GM18870 (cell line): Measurements from ENCODE around the gene SUMO3.

Experiments used
- ATAC-seq: cut with Tn5 transposase; IDR thresholded peaks from one replicate; pipeline ENCODE4 v1.9.1; 2021; ENCODE audit warnings: moderate library complexity; ENCODE audit not compliant: unreplicated experiment

Gene SUMO3

DNA sequence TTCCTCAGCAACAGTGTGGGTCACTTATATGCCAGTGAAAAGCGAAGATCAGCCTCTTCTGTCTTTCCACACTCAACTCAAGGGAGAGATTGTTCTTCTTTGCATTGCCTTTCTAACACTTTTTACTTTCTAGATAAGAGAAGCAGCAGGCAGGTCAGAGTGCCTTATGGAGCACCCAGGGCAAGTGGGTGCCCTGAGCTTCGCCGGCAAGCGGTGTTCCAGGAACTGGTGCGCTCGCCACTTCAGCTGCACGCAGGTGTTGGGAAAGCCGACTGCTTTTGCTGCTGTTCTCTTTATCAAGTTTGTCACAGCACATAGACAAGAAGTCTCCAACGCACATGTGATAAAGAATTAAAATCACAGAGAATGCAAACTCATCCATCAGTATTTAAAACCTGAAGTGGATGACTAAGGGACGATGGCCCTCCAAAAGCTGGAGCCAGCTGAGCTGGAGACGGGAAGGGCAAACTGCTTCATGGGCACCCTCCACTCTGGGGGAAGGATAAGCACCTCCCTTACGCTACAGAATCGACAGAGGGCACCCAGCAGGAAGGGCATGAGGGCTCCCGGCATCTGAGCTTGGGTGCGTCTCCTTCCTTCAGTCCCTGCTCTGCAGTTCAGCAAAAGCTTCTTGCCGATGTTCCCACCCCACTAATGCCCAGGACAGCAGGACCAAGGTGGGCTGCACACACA is 36.9 kb downstream of the SUMO3 start:
- no peak for ATAC-seq

DNA sequence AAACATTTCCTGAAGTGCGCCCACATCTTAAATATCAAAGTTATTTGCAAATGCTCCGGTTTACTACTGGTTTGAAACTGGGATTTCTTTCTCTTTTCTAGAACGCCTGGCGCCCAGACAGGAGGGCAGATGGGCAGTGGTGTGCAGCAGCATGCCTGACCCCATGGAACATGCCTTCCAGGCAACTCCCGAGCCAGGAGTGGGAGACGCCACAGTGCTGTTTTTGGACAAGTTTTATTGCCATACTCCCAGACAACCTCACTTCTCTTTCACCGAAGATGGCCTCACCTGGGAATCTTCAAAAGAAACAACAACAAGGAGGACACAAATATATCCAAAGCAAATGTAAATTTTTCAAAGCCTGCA is 37.7 kb downstream of the SUMO3 start:
- no peak for ATAC-seq

DNA sequence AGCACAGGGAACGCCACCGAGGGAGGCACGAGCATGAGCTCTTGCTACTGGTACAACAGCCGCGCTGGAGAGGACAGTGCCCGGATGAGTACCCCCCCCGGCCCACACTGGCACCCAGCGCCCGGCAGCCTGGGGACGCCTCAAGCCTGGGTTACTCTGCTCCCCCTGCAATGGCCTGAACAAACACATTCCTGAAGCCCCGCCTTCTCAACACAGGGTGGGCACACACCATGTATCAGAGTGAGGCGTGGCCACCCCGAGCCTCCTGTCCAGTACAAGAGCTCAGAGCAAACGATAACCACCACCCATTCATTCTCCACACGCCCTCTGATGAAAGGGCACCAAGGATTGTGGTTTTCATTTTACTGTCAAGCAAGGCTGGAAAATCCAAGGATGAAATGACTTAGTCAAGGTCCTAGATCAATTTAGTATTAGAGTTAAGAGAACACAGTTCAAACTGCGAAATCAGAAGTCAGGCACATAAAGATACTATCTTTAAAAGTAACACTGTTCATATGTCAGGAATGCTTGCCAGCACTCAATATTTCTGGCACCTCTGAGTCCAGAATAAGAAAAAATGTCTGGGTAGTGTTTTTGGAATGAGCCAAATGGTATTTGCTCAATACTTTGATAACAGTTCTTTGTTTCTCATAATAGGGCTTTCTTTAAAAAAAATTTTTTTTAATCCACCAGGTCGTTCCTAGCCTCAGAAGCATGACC is 38.3 kb downstream of the SUMO3 start:
- no peak for ATAC-seq

DNA sequence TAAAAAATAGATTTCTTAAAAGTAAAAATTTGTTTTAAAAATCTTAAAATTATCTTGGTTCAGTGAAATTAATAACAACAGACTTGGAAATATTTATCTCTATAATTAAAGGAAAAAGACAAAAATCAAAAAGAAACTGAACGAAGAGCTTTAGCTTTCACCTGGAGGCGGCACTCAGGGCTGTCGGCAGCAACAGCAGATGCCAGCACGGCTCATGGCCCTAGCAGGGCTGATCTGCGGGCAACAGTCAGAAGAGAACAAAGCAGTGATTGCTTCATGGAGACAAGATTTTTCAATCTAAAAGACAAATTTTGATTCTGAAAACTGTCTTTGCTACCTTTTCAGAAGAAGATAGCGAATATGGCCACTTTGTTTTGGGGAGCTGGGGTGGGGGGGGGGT is 38.9 kb downstream of the SUMO3 start:
- ATAC-seq: no peak

DNA sequence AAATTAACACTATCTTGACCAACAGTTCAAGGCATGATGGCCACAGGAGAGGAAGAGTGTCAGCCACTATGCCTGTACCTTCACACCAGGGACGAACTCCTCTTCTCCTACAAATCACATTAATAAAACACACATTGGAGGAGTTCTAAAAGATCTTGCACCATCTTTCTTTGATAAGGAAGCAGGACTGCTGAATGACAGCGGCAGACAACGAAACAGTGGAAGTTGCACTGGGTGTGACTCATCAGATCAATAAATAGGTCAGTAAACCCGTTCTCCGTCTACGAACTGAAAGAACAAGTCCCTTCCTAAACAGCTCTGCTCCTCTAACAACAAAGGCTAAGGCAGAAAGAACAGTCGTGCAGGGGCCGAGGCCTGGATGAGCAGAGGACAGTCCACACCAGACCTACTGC is 39.4 kb downstream of the SUMO3 start:
- no peak for ATAC-seq

DNA sequence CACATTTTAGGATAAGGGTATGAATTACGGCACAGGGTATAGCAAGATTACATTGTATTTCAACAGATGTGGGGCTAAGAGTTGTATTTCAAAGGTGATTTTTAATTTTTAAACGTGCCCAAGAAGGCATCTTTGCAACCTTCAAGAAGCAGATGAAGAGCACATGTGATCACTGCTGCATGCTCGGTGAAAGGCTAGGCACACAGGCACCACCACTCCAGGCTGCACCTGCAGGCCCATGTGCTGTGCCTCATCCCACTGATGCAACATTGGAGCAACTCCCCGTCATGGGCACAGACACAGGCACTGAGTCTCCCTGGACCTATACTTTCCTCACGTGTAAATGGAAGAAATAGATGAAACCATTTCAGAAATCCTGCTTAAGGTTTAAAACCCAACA is 39.8 kb downstream of the SUMO3 start:
- no peak for ATAC-seq

DNA sequence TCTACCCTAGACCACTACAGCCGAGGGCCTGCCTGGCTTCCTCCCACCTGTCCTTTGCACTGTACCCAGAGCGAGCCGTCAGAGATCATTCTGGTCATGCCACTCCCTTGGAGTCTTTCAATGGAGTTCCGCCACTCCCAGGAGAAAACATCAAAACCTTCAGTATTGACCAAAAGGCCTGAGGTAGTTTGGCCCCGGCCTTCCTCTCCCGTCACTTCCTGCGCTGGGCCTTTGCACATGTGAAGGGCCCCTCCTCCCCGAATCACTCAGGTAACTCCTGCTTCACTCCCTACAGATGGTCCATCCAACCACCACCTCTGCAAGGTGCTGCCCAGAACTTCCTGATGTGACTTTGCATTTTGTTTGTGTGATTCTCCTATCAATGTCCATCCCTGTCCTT is 42.9 kb downstream of the SUMO3 start:
- ATAC-seq: no peak

DNA sequence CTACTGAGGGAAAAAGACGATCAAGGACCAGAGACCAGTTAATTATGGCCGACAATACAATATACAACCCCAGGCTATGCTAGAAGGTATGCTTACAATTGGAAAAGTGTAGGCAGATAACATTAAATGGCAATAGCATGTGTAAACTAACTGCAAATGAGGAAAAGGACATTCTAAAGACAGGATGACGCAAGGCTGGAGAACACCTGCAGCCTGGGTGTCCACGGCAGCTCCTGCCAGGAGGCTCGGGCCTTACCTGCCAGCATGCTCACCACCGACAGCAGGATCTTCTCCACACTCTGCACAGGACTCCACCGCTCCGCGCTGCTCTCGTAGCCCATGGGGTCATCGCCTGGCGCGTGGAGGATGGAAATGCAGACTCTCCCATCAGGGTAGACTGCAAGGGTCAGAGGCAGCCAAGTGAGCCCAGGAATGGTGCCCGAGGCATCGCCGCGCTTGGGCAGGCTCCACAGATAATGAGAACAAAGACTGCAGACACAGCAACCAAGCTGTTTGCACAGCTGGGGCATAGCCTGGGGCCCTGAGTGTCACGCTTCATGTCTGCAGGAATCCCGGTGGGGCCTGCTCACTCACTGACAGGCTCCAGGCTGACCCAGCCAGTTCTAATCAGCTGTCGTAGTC is 44.5 kb downstream of the SUMO3 start:
- ATAC-seq: no peak

DNA sequence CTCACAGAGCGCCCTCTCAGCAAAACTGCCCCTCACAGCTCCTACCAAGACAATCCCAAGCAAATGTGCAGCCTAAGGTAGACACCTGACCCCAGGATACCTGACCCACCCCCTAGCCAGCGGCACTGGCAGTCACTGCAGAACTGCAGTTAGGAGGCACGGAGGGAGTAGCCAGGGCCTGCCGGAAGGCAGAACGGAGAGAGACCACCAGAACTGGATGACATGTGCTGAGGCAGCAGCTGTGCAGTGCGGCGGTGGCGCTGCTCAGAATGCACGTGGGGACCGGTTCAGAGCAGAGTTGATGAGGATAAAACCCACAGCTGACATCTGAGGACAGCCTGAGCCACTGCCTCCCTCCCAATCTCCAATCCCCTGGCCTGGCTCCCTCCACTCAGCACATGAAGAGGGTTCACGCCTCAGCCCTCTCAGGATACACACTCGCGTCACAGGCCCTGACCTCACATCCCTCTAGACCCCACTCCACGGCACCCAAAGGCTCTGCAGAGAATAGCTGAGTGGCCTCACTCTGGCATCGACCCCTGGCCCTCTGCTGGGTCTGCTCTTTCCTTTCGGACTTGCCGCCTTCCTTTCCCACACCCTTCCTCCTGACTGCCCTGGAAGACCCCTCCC is 45.9 kb downstream of the SUMO3 start:
- ATAC-seq: no peak

DNA sequence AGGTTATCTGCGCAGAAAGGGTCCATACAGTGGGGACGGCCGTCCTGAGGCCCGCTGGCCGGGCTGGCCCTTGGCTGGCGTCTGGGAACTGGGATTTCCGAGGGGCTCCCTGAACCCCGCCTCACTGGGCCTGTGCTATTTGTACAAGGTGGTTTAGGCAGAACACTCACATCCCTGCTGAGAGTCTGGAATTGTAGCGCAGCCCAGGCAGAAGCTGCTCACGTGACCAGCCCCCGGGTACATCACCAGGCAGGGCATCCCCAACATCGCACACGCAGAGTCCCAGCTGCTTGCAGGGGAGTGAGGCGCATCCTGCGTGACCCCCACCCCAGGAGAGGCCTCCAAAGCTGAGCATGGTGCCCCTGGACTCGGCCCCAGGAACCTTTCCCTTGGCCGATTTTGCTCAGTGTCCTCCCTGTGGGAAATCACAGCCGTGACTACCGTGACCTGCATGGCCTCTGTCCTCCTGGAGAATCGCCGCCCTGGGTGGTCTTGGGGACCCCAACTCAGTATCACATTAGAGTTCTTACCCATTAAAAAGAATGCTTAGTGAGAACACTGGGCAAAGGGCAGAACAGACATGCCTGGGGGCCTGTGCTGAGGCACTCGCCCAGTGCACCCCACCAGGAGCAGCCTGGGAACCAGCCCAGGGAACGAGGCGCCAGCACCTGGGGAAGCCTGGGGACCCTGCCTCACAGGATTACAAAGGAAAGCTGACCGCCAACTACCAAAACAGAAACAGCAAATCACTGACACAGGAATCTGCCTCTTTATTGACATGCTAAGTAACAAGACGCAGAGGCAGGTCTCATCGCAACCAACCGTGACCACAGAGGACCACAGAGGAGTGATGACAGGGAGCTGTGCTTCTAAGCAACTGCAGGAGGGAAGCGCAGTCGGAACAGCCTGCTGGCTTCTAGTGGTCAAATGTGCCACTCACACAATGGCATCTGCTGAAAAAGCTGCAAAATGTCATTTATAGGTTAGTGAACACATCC is 49.7 kb downstream of the SUMO3 start:
- ATAC-seq: no peak

DNA sequence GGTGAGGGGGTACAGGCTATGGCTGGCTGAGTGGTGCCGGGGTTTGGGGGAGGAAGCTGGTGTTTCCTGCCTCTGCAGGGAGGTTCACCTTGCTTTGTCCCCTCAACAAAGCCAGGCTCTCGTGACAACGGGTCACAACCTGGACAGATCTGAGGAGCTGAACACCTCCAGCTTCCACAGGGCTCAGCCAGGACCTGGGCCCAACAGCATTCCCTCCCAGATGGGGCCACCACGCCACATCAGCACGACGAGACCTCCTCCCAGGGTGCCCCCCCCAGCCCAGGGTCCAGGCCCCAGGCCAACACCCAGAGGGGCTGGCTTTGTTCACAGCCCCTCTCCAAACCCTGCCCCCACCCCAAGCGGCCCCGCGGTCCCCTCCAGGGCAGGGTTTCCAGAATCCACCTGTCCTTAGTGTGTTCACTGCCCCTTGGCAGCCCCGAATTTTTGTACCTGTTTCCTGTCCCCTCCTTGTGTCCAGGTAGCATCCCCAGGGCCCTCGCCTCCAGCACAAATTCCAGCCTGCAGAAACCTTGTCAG is 51.0 kb downstream of the SUMO3 start:
- ATAC-seq: no peak

DNA sequence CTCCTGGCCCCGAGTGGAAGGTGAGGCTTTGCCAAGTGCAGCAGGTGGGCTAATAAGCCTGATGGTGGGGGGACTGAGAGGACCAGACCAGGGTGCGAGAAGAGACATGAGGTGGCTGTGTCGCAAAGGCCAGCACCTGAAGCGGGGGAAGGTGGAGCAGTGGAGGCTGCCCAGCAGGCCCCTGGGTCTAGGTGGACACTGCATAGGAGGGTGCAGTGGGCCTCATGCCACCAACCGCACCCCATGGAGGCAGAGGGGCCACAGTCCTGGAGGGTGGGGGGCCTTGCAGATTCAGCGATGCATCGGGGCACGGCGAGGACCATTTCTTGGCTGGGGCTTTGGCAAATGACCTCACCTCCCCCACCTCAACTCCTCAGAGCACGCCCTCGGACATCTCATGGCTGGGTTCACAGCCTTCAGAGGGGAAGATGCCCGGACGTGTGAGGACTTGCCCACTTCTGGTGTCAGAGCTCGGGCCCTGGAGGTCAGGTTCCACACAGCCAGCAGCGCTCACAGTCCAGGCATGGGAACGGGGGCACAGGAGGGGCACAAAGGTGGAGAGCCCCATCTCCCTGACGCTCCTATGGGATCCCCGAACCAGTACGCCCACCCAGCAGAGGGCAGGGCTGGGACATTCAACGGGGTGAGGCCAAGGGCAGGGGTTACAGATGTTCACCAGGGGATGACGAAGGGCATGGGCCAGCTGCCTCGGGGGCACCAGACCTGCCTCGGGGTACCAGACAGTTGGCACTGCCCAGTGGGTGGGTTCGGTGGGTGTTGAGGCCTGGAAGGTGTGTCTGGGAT is 51.6 kb downstream of the SUMO3 start:
- no peak for ATAC-seq

DNA sequence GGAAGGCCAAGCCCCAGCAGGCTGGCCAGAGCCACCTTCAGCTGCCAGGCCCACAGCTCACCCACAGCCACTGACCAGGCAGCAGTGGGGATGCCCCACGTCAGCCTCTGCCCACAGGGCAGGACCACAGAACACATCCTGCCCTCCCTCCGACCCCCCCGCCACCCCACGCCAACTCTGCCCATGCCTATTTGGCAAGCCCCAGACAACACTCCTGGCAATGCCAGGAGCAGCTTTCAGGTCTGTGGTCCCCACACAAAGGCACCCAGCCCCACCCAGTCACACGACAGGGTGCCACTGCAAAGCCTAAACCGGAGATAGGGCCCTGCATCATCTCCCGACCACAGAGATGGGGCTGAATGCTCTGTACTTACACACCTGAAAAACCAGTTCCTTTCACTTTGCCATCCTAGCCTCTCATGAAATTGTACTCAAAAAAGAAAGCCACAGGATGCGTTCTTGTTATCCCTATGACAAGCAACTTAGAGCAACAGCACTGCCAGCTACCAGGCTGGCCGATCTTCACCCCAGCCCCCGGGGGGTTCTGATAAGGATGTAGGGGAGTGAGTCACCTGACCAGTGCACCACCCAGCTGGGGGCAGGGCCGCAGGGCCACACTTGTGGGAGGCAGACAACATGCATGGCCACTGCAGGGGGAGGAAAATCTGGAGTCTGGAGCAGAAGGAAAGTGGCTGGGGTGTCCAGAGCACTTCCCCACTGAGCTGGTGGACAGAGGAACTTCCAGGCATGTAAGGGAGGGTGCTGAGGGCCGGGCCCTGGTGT is 52.4 kb downstream of the SUMO3 start:
- ATAC-seq: no peak

DNA sequence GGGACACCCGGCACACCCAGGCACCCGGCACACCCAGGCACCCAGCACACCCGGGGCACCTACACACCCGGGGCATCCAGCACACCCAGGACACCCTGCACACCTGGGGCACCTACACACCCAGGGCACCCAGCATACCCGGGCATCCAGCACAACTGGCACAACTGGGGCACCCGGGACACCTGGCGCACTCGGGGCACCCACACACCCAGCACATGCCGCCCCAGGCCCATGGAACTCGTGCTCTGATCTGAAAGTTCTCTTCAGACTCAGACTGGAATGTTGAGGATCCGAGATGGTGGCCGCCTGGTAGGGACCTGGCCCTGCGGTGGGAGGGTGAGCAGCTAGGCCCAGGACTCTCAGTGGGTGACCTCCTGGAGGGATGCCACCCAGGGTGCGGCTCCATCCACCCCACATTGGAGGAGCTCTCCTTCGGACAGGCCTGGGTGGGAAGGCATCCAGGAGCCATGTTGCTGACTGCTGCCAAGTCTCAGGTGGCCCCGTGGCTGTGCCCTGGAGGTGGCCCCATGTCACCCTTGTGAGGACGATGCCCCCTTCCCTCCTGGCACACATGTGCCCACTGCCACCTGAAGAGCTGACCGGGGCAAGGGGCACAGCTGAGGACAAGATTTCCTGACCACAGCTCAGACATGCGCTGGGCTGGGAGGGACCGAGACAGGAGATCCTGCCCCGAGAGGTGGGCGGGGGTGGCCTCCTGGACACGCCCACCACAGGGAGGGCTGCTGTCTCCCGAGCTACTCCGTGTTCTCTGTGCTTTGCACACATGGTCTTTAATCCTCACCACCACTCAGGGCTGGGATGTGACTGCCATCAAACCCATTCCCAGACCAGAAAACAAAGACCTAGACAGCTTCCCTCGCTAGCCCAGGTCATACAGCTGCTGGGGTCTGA is 53.3 kb downstream of the SUMO3 start:
- no peak for ATAC-seq

DNA sequence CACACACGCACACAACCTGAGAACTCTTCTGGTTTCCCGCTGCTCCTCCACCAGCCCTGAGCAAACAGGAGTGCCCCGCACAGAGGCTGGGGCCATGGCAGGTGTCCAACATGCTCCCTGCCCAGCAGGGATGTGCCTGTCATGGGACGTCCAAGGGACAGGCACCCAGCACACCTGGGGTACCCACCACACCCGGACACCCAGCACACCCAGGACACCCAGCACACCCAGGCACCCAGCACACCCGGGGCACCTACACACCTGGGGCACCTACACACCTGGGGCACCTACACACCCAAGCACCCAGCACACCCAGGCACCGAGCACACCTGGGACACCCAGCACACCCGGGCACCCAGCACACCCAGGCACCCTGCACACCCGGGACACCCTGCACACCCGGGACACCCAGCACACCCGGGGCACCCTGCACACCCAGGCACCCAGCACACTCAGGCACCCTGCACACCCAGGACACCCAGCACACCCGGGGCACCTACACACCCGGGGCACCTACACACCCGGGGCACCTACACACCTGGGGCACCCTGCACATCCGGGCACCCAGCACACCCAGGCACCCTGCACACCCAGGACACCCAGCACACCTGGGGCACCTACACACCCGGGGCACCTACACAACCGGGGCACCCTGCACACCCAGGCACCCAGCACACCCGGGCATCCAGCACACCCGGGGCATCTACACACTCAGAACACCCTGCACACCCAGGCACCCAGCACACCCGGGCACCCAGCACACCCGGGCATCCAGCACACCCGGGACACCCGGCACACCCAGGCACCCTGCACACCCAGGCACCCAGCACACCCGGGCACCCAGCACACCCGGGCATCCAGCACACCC is 54.2 kb downstream of the SUMO3 start:
- no peak for ATAC-seq

DNA sequence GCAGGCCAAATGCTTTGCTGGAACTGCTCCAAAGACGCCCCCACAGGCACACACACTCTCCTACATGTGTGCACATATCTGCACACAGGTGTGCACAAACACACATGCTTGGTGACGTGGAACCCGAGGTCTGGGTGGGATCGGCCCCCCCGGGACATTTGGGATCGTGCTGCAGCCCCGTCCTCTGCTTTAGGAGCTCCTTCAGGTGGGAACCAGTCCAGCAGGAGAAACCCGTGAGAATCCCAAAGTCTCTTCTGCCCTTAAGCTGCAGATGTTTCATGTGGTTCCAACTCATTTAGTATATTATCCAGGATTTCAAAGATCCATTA is 54.8 kb downstream of the SUMO3 start:
- ATAC-seq: no peak
